Skeletal muscle tissue (tissue), 4 donors: ENCODE results near the gene IFITM1. TPM values are rescaled to one million over a fixed set of nuclear protein-coding genes. Genes with fewer than 3 reads are reported as not detected.
"Not testable (repeated sequence)": the region's sequence is repeated elsewhere in the genome, so short reads cannot be mapped to it uniquely, and the experiment has no call there.

Experiments
- H3K27ac ChIP-seq: one replicate; pipeline ENCODE4 v1.7.0; 2013; ENCODE audit warnings: mild to moderate bottlenecking, low read depth, low read length, inconsistent platforms
- H3K27me3 ChIP-seq, 3 donors: one replicate each; pipeline ENCODE4 v1.7.0; 2013; ENCODE audit warnings: low read length in 3 of 3; ENCODE audit not compliant: control insufficient read depth in 3 of 3, insufficient read depth in 3 of 3
- H3K36me3 ChIP-seq, 3 donors: one replicate each; pipeline ENCODE4 v1.7.0; 2013; ENCODE audit warnings: low read length in 3 of 3; ENCODE audit not compliant: control insufficient read depth in 3 of 3, insufficient read depth in 3 of 3
- H3K4me1 ChIP-seq, 3 donors: one replicate each; pipeline ENCODE4 v1.7.0; 2013; ENCODE audit warnings: low read length in 3 of 3, mild to moderate bottlenecking in 3 of 3; ENCODE audit not compliant: control insufficient read depth in 3 of 3, insufficient read depth in 3 of 3
- H3K4me3 ChIP-seq, 3 donors: one replicate each; pipeline ENCODE4 v1.7.0; 2013; ENCODE audit warnings: low read length in 3 of 3
- H3K9ac ChIP-seq, 3 donors: one replicate each; pipeline ENCODE4 v1.7.0; 2013; ENCODE audit warnings: low read length in 3 of 3, mild to moderate bottlenecking in 3 of 3, moderate library complexity in 2 of 3, low read depth in 1 of 3
- H3K9me3 ChIP-seq, 3 donors: one replicate each; pipeline ENCODE4 v1.7.0; 2013; ENCODE audit warnings: low read length in 3 of 3; ENCODE audit not compliant: control insufficient read depth in 3 of 3
- total RNA-seq: library from RNA; depleted of rRNA; stranded (reverse); fragments of >200 nt; gene quantifications from one replicate; pipeline ENCODE4 v1.2.3, GENCODE V29; 2014
- donor health status: Osteomylitis.

Gene IFITM1
- total RNA-seq, 1 donor from 2014 or later, result 13.0 TPM

GRCh38 chr11:319121-319887, 5.5 kb downstream of the IFITM1 start:
- peak overlapping the region; percentile 72 to 81 (median 77) for H3K9ac ChIP-seq
- peak overlapping the region; percentile 92 for H3K27ac ChIP-seq
- H3K36me3 ChIP-seq, H3K9me3 ChIP-seq: not testable (repeated sequence)
- peaks cover 6 to 22% (median 14%) of the 10 kb centered on the region in 3 donors for H3K27me3 ChIP-seq
- peak overlapping the region; percentile 68 to 80 (median 78) for H3K4me3 ChIP-seq
- peaks cover 9 to 22% (median 11%) of the 10 kb centered on the region in 3 donors for H3K4me1 ChIP-seq

- Histone ChIP-seq H3K27me3 (peaks cover 6 to 25% (median 14%) of the 10 kb centered on the region in 3 donors), H3K4me3 (peak overlapping the region; percentile 68 to 85 (median 78)), H3K4me1 (peaks cover 14 to 25% (median 15%) of the 10 kb centered on the region in 3 donors), H3K9ac (peak overlapping the region; percentile 72 to 81 (median 80)), H3K27ac (peak overlapping the region; percentile 92)
- not testable (repeated sequence) for H3K9me3 ChIP-seq, H3K36me3 ChIP-seq
Observed at GRCh38 chr11:319888-320273, 6.0 kb downstream of the IFITM1 start.

GRCh38 chr11:324156-324555, 10.3 kb downstream of the IFITM1 start:
- Histone ChIP-seq H3K9ac (no peak overlapping the region), H3K36me3 (no peaks in the 10 kb centered on the region), H3K4me3 (no peak overlapping the region), H3K27me3 (peaks cover 0 to 29% (median 3%) of the 10 kb centered on the region in 3 donors), H3K4me1 (peaks cover 29 to 32% (median 29%) of the 10 kb centered on the region in 3 donors), H3K27ac (peak overlapping the region; percentile 88), H3K9me3 (no peaks in the 10 kb centered on the region)

- Histone ChIP-seq H3K27me3 (peaks cover 0 to 25% (median 3%) of the 10 kb centered on the region in 3 donors), H3K4me3 (peak overlapping the region in 1 of 3 donors; percentile 23), H3K27ac (peak overlapping the region; percentile 88), H3K4me1 (peaks cover 28 to 29% (median 29%) of the 10 kb centered on the region in 3 donors)
- H3K9ac ChIP-seq, H3K9me3 ChIP-seq, H3K36me3 ChIP-seq: not testable (repeated sequence)
Observed at GRCh38 chr11:324593-325517, 11.0 kb downstream of the IFITM1 start.

GRCh38 chr11:325796-326591, 12.2 kb downstream of the IFITM1 start:
- Histone ChIP-seq H3K4me1 (peaks cover 21 to 29% (median 29%) of the 10 kb centered on the region in 3 donors), H3K27ac (peak overlapping the region; percentile 88), H3K4me3 (peak overlapping the region in 1 of 3 donors; percentile 41), H3K9me3 (no peaks in the 10 kb centered on the region), H3K36me3 (no peaks in the 10 kb centered on the region), H3K27me3 (peaks cover 0 to 19% (median 3%) of the 10 kb centered on the region in 3 donors), H3K9ac (peak overlapping the region; percentile 23 to 65 (median 54))

GRCh38 chr11:326592-326841, 12.7 kb downstream of the IFITM1 start:
- Histone ChIP-seq H3K27ac (peak overlapping the region; percentile 88), H3K9ac (peak overlapping the region; percentile 23 to 65 (median 54)), H3K4me1 (peaks cover 21 to 29% (median 29%) of the 10 kb centered on the region in 3 donors), H3K36me3 (no peaks in the 10 kb centered on the region), H3K27me3 (peaks cover 0 to 22% (median 3%) of the 10 kb centered on the region in 3 donors), H3K9me3 (no peaks in the 10 kb centered on the region), H3K4me3 (peak overlapping the region in 1 of 3 donors; percentile 41)

- peak overlapping the region in 2 of 3 donors; percentile 30 to 41 for H3K4me3 ChIP-seq
- peaks cover 0 to 22% (median 3%) of the 10 kb centered on the region in 3 donors for H3K27me3 ChIP-seq
- H3K36me3 ChIP-seq, result no peaks in the 10 kb centered on the region
- H3K9me3 ChIP-seq, result no peaks in the 10 kb centered on the region
- peak overlapping the region; percentile 39 to 65 (median 54) for H3K9ac ChIP-seq
- H3K4me1 ChIP-seq, result peaks cover 21 to 29% (median 29%) of the 10 kb centered on the region in 3 donors
- H3K27ac ChIP-seq, result peak overlapping the region; percentile 88
Observed at GRCh38 chr11:326842-327580, 13.2 kb downstream of the IFITM1 start.

GRCh38 chr11:327581-327923, 13.7 kb downstream of the IFITM1 start:
- peaks cover 21 to 29% (median 29%) of the 10 kb centered on the region in 3 donors for H3K4me1 ChIP-seq
- H3K9ac ChIP-seq, result peak overlapping the region; percentile 39 to 57 (median 54)
- peak overlapping the region; percentile 88 for H3K27ac ChIP-seq

GRCh38 chr11:328012-328411, 14.2 kb downstream of the IFITM1 start:
- Histone ChIP-seq H3K9me3 (peaks cover 0 to under 1% (median 0%) of the 10 kb centered on the region in 3 donors), H3K27me3 (peaks cover 0 to 22% (median 6%) of the 10 kb centered on the region in 3 donors), H3K4me1 (peaks cover 21 to 29% (median 29%) of the 10 kb centered on the region in 3 donors), H3K9ac (no peak overlapping the region), H3K4me3 (no peak overlapping the region), H3K36me3 (no peaks in the 10 kb centered on the region), H3K27ac (no peak overlapping the region)

More at GRCh38 chr11:327581-327923, 13.7 kb downstream of the IFITM1 start:
- Histone ChIP-seq H3K9me3 (no peaks in the 10 kb centered on the region), H3K4me3 (peak overlapping the region in 2 of 3 donors; percentile 29 to 30), H3K36me3 (no peaks in the 10 kb centered on the region), H3K27me3 (peaks cover 0 to 22% (median 4%) of the 10 kb centered on the region in 3 donors)
